ENCODE results near the gene ELOB.

Gene ELOB

DNA sequence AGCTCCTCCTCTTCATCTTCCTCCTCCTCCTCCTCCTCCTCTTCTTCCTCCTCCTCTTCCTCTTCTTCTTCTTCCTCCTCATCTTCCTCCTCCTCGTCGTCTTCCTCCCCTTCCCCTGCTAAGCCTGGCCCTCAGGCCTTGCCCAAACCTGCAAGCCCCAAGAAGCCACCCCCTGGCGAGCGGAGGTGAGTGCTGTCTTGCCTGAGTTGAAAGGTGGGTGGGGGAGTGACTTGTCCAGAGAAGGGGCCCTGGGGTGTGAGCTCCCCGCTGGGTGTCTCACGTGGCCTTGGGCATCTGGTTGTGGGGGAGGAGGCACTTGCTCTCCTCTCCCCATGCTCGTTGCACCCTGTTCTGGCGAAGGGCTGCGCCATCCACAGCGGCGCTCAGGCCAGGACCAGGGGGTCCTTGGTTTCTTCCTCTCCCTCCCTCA is 8.0 kb downstream of the ELOB start:
- DNase-seq (ENCODE audit: low read depth in 2 of 3, low spot score in 2 of 3): no peak

DNA sequence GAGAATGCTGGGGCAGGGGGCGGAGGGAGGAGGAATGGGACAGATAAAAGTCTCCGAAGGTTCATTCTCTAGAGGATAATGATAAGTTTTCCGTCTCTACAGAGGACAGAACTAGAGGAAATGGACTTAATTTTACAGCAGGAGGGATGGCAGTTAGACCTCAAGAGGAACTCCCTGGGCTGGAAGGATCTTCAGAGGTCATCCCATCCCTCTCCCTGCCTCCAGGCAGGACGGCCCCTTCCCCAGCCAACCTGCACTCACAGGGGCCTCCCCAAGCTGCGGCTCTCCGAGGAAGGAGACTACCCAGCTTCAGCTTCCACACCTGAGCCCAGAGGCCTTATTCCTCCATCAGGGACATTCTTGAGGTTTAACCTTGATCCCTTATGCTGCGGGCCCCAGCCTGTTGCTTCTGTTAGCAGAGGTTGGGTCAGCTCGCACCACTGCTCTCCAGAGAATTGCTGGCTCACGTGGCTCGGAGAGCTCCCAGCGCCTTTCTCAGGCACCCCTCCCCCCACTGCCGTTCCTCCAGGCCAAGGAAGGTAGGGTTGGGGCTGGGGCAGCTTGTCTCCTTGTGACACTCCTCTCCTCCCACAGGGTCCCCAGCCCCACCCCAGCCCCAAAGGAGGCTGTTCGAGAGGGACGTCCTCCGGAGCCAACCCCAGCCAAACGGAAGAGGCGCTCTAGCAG is 8.5 kb downstream of the ELOB start:
- DNase-seq (ENCODE audit: low read depth in 2 of 3, low spot score in 2 of 3): no peak

DNA sequence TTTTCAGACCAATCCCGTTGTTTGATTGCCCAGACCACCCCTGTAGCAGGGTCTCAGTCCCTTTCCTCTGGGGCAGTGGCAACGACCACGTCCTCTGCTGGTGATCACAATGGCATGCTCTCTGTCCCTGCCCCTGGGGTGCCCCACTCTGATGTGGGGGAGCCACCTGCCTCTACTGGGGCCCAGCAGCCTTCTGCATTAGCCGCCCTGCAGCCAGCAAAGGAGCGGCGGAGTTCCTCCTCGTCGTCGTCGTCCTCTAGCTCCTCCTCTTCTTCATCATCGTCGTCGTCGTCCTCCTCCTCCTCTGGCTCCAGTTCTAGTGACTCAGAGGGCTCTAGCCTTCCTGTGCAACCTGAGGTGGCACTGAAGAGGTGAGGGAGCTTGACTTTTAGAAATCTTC is 9.2 kb downstream of the ELOB start:
- DNase-seq (ENCODE audit: low read depth in 2 of 3, low spot score in 2 of 3): no peak

DNA sequence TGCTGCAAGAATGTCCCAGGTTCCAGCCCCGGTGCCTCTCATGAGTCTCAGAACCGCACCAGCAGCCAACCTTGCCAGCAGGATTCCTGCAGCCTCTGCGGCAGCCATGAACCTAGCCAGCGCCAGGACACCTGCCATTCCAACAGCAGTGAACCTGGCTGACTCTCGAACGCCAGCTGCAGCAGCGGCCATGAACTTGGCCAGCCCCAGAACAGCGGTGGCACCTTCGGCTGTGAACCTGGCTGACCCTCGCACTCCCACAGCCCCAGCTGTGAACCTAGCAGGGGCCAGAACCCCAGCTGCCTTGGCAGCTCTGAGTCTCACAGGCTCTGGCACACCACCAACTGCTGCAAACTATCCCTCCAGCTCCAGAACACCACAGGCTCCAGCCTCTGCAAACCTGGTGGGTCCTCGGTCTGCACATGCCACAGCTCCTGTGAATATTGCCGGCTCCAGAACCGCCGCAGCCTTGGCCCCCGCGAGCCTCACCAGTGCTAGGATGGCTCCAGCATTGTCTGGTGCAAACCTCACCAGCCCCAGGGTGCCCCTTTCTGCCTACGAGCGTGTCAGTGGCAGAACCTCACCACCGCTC is 9.8 kb downstream of the ELOB start:
- DNase-seq (ENCODE audit: low read depth in 2 of 3, low spot score in 2 of 3): no peak

DNA sequence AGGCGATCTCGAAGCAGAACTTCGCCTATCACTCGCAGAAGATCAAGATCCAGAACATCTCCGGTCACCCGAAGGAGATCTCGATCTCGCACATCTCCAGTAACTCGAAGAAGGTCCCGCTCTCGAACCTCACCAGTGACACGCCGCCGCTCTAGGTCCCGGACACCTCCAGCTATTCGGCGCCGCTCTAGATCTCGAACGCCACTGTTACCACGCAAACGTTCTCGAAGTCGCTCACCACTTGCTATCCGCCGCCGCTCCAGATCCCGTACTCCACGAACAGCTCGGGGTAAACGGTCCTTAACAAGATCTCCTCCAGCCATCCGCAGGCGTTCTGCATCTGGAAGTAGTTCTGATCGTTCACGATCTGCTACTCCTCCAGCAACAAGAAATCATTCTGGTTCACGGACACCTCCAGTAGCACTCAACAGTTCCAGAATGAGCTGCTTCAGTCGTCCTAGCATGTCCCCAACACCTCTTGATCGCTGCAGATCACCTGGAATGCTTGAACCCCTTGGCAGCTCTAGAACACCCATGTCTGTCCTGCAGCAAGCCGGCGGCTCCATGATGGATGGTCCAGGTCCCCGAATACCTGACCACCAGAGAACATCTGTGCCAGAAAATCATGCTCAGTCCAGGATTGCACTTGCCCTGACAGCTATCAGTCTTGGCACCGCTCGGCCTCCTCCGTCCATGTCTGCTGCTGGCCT is 10.5 kb downstream of the ELOB start:
- DNase-seq (ENCODE audit: low read depth in 2 of 3, low spot score in 2 of 3): no peak

DNA sequence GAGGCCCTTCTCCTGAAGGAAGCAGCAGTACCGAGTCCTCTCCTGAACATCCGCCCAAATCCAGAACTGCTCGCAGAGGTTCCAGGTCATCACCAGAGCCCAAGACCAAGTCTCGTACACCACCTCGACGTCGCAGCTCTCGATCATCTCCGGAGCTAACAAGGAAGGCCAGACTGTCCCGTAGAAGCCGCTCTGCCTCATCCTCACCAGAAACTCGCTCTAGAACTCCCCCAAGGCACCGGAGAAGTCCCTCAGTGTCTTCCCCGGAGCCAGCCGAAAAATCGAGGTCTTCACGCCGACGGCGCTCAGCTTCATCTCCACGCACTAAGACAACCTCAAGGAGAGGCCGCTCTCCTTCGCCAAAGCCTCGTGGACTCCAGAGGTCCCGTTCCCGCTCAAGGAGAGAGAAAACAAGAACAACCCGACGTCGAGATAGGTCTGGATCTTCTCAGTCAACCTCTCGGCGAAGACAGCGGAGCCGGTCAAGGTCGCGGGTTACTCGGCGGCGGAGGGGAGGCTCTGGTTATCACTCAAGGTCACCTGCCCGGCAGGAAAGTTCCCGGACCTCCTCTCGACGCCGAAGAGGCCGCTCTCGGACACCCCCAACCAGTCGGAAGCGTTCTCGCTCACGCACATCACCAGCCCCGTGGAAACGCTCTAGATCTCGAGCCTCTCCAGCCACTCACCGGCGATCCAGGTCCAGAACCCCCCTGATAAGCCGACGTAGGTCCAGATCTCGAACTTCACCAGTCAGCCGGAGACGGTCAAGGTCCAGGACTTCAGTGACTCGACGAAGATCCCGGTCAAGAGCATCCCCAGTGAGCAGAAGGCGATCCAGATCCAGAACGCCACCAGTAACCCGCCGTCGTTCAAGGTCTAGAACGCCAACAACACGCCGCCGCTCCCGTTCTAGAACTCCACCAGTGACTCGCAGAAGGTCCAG is 11.3 kb downstream of the ELOB start:
- DNase-seq (ENCODE audit: low read depth in 2 of 3, low spot score in 2 of 3): no peak

DNA sequence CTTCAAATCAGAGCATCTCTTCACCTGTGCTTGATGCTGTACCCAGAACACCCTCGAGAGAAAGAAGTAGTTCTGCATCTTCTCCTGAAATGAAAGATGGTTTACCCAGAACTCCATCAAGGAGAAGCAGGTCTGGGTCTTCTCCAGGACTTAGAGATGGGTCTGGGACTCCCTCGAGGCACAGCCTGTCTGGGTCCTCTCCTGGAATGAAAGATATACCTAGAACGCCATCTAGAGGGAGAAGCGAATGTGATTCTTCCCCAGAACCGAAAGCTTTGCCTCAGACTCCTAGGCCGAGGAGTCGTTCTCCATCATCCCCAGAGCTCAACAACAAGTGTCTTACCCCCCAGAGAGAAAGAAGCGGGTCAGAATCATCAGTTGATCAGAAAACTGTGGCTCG is 12.4 kb downstream of the ELOB start:
- DNase-seq (ENCODE audit: low read depth in 2 of 3, low spot score in 2 of 3): no peak

DNA sequence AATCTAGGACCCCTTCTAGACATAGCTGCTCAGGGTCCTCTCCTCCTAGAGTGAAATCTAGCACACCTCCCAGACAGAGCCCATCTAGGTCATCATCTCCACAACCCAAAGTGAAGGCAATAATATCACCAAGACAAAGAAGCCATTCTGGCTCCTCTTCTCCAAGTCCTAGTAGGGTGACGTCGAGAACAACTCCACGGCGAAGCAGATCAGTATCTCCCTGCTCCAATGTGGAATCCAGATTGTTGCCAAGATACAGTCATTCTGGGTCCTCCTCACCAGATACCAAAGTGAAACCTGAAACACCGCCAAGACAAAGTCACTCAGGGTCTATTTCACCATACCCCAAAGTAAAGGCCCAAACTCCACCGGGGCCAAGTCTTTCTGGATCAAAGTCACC is 13.9 kb downstream of the ELOB start:
- DNase-seq (ENCODE audit: low read depth in 2 of 3, low spot score in 2 of 3): no peak

DNA sequence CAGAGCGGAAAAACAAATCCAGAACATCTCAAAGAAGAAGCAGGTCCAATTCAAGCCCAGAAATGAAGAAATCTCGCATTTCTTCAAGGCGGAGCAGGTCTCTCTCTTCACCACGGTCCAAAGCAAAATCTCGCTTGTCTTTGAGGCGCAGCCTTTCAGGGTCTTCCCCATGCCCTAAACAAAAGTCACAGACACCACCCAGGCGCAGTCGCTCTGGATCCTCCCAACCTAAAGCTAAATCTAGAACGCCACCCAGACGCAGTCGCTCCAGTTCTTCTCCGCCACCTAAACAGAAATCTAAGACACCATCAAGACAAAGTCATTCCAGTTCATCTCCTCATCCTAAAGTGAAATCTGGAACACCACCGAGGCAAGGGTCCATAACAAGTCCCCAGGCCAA is 14.4 kb downstream of the ELOB start:
- no peak for DNase-seq (ENCODE audit: low read depth in 2 of 3, low spot score in 2 of 3)

DNA sequence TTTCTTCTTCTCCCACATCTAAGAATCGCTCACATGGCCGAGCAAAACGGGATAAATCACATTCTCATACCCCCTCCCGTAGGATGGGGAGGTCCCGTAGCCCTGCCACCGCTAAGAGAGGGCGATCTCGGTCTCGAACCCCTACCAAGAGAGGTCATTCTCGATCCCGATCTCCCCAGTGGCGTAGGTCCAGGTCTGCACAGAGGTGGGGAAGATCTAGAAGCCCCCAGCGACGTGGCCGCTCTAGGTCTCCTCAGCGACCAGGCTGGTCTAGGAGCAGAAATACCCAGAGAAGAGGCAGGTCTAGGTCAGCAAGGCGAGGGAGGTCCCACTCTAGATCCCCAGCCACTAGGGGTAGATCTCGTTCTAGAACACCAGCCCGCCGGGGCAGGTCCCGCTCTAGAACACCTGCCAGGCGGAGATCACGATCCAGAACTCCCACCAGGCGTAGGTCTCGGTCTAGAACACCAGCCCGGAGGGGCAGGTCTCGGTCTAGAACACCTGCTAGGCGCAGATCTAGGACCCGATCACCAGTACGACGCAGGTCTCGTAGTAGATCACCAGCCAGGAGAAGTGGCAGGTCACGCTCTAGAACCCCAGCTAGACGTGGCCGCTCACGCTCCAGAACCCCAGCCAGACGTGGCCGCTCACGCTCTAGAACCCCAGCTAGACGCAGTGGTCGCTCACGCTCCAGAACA is 15.0 kb downstream of the ELOB start:
- no peak for DNase-seq (ENCODE audit: low read depth in 2 of 3, low spot score in 2 of 3)

DNA sequence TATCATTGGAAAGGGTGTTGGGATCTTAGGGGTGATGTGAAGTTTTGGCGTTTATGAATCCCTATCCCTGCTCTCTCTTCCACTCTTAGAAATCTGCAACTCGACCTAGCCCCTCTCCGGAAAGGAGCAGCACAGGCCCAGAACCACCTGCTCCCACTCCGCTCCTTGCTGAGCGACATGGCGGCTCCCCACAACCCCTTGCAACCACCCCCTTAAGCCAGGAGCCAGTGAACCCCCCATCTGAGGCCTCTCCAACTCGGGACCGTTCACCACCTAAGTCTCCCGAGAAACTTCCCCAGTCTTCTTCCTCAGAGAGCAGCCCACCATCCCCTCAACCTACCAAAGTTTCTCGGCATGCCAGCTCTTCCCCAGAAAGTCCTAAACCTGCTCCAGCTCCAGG is 15.6 kb downstream of the ELOB start:
- DNase-seq (ENCODE audit: low read depth in 2 of 3, low spot score in 2 of 3): no peak

DNA sequence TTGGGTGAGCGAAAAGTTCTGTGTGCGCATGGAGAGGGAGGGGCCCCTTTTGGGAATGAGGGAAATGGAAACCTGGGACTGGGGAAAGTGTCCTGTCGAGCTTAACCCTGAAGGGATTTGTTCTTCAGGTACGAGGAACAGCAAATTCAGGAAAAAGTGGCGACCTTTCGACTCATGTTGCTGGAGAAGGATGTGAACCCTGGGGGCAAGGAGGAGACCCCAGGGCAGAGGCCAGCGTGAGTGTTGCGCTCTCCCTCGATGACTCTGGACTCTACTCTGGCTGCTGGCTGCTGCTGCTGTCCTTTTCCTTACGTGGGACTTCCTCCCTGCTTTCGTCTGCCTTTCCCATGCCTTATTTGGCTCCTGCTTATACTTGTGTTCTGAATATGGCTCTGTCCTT is 19.7 kb downstream of the ELOB start:
- DNase-seq (ENCODE audit: low read depth in 2 of 3, low spot score in 2 of 3): no peak

DNA sequence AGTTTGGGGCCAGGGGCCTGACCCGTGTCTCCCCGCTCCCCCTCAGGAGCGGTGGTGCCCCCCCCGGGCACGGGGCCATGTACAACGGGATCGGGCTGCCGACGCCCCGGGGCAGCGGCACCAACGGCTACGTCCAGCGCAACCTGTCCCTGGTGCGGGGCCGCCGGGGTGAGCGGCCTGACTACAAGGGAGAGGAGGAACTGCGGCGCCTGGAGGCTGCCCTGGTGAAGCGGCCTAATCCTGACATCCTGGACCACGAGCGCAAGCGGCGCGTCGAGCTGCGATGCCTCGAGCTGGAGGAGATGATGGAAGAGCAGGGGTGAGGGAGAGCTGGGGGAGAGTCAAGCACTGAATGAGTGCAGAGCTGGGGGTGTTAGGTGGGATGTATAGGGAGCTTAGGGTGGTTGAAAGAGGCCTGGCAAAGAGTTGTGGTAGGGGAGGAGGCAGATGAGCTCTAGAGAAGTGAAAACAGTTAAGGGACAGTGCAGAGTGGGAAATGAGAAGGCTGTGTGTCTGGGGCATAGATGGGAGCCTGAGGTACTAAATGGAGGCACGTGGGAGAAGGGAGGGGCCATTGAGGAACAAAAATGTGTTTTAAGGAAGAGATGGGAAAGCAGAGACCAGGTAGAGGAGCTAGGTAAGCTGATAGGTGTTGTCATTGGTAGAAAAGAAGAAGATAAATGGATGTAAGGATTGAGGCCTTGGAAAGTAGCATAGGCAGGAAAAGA is 20.6 kb downstream of the ELOB start:
- DNase-seq (ENCODE audit: low read depth in 2 of 3, low spot score in 2 of 3): no peak

DNA sequence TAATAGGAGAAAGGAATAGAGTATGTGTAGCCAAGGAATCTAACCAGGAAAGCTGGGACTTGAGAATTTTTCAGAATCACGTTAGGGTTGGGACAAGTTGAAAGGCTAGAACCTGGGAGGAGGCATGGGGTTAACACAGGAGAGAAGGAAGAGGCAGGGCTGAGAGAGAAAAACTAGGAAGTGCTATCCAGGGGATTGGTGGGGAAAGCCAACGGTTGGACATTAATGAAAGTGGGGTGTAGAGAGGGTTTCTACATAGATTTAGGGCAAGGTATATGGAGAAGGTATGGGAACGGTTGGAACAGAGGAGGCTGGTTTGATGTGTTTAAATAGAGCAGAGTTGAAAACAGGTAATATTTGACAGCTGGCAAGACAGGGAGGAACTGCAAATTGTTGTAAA is 21.9 kb downstream of the ELOB start:
- DNase-seq (ENCODE audit: low read depth in 2 of 3, low spot score in 2 of 3): no peak

DNA sequence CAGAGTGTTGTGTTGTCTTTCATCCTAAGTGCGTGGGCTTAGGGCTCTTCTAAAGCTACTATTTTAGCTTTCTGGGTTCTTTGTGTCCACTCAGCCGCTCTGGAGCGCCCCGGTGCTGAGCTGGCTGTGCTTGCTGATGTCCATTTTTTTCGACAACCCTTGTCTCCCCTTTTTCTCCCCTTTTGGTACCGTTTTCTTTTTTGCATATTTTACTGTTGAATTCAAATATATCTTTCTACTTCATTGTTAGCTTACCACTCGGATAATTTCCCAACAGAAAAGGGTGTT is 23.4 kb downstream of the ELOB start:
- DNase-seq (ENCODE audit: low read depth in 2 of 3, low spot score in 2 of 3): no peak

DNA sequence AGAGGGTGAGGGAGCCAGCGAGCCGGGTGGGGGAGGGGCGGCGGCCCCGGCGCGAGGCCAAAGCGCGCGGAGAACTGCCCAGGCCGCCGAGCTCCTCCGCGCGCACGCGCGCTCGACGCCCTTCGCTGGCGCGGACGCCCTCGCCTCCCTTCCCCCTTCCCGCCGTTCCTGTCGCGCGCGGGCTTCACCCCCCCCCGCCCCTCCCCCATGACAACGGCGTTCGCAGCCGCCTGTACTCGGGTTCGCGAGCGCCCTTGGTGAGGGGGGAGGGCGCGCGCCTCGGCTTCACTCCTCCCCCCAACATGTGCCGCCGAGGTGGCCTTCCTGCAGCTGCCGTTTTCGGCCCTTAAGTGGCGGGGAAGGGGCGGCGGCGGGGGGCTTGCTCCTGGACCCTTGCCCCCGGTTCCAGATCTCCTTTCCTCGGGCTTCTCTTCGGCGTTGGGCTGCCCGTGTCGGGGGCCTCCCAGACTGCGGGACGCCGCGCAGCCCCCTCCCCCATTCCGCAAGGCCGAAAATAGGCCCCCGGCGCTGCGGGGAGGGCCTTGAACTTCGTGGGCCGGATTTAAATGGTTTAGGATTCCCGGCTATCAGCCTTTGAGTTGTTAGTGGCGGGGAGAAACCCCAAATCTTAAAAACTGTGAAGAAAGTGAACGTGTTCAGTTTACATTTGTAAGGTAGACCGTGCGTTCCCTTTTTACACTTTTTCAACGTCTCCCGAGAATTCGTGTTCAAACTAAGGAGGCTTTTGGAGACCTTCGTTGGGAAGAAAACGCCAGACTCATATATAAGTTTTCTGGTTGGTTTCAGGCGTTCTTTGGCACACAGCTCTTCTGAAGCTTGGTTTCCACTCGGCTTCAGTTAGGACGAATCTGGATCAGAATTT is 24.0 kb downstream of the ELOB start:
- peak in 2 of 3 experiments; percentile 41 to 63 for DNase-seq (ENCODE audit: low read depth in 2 of 3, low spot score in 2 of 3)

DNA sequence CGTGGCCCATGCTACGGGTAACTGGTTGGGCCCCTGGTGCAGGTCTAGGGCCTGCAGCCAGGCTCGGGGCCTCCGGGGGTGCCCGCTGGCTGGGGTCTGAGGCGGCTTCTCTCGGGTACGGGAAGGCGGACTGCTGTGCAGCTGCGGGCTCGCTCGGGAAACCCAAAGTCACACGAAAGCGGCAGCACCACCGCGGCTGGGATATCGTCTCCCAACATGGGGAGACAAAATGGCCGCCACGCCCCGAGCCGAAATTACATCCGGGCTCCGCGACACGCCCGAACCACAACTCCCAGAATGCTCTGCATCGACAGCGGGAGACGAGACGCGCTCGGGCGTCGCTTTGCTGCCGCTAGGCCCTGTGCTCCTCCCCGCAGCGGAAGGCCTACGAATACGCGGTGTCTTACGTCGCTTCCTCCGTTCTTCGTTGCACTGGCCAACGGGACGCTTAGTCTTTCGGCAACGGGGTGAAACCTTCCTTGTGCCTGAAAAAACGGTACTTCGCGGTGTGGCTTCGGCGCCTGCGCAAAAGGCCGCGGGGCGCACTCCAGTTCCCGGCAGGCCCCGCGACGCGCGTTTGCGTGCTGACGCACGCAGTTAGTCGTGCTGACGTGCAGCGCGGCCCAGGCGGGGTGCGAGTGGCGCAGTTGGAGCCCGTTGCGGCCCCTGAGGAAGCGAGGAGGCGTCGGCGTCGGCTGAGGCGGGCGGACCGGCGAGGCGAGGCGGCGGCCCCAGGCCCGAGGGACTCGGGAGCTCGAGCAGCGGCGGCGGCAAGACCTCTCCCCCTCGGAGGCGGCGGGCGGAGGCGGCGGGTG is 24.8 kb downstream of the ELOB start, which contains the start of gene SRRM2:
TSS of gene SRRM2 (plus strand) at position 604 of the 815 bp plus-strand sequence. CDS start 3,727 bp downstream, outside the sequence.
- DNase-seq (ENCODE audit: low read depth in 2 of 3, low spot score in 2 of 3): peak; percentile 86 to 92 (median 91)

DNA sequence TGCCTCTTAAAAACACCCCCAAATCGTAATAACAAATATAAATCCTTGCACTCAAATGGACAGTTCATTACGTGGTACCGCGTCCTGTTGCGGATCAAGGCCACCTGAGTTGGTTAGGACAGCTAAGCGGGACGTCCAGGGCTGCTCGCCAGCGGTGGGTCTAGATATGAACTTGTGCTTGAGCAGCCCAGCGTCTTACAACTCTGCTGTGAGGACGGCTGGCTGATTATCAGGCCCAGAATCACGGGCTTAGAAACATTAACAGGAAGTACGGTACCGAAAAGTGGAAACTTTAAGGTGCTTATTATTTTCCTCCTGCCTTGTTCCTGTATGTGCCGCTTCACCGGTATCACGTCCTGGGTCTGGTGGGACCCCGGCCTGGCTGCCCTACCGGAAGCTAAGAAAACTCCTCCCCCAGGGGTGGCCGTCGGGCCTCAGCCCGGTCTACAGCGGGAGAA is 25.5 kb downstream of the ELOB start:
- no peak for DNase-seq (ENCODE audit: low read depth in 2 of 3, low spot score in 2 of 3)
